ENCODE measurements around the gene PSMA1. TPM values are rescaled to one million over a fixed set of nuclear protein-coding genes. Genes with fewer than 3 reads are reported as not detected.

Gene PSMA1
- total RNA-seq, 1 experiment from 2014 or later = 167 TPM

- no peak overlapping the region for H2AK5ac ChIP-seq (ENCODE audit: insufficient read length, low read length)
- no peak overlapping the region for H4K8ac ChIP-seq (replicated peaks; ENCODE audit: insufficient read length, low read depth, low read length)
- no peaks in the 10 kb centered on the region for H3K9me3 Mint-ChIP-seq
- H2BK20ac ChIP-seq (ENCODE audit: low read depth, low read length, poor library complexity, severe bottlenecking) = no peak overlapping the region
- H3K79me2 ChIP-seq (ENCODE audit: insufficient read depth, low read length) = no peaks in the 10 kb centered on the region
- no peak overlapping the region for H4K91ac ChIP-seq (ENCODE audit: insufficient read length, low read depth, low read length)
- peaks cover 12 to 38% (median 35%) of the 10 kb centered on the region in 3 experiments; a peak in 6 of 7 replicates for H3K36me3 Mint-ChIP-seq (ENCODE audit: insufficient read depth in 1 of 3, low read depth in 3 of 3)
- no peak overlapping the region for H2BK5ac ChIP-seq (ENCODE audit: insufficient read length, low read length)
- H3T11ph ChIP-seq (ENCODE audit: low read length) = no peak overlapping the region
- H3K56ac ChIP-seq (ENCODE audit: insufficient read length, low read depth, low read length) = no peak overlapping the region
- H3K9ac ChIP-seq (ENCODE audit: extremely low read depth, insufficient read length, low read length) = peak overlapping the region; percentile 60
- no peak overlapping the region for H2BK120ac ChIP-seq (ENCODE audit: low read depth, low read length, poor library complexity, severe bottlenecking)
- H3K4ac ChIP-seq (ENCODE audit: low read depth, low read length) = no peak overlapping the region
- H3K4me1 Mint-ChIP-seq = peaks cover 8 to 9% of the 10 kb centered on the region in 2 experiments
- no peak overlapping the region for H3K14ac ChIP-seq (ENCODE audit: insufficient read depth, low read length)
- TF ChIP-seq CTCF (conservative IDR thresholded peaks at IDR 0.05) = no peak
- H3K9me3 ChIP-seq (ENCODE audit: control insufficient read depth, low read depth, low read length) = no peaks in the 10 kb centered on the region
- peak overlapping the region; percentile 95 to 96 for H3K4me3 Mint-ChIP-seq
- no peaks in the 10 kb centered on the region for H3K27me3 Mint-ChIP-seq (ENCODE audit: low read depth)
- H3K27me3 ChIP-seq (ENCODE audit: insufficient read depth, low read length) = no peaks in the 10 kb centered on the region
- H2BK12ac ChIP-seq (ENCODE audit: insufficient read length, low read depth, low read length) = no peak overlapping the region
- no peaks in the 10 kb centered on the region for H4K20me1 ChIP-seq (ENCODE audit: control insufficient read depth, insufficient read depth, insufficient read length)
- H3K4me2 ChIP-seq (ENCODE audit: insufficient read depth, insufficient read length, low read length) = peak overlapping the region; percentile 73
- no peaks in the 10 kb centered on the region for H3K4me1 ChIP-seq (ENCODE audit: insufficient read depth, low read length)
- H2BK15ac ChIP-seq (ENCODE audit: low read depth, low read length) = no peak overlapping the region
- no peak overlapping the region for H4K5ac ChIP-seq (ENCODE audit: insufficient read length, low read depth, low read length)
- peak overlapping the region; percentile 95 to 99 (median 99); a peak in 6 of 7 replicates for H3K27ac Mint-ChIP-seq
- no peak overlapping the region for H2AFZ ChIP-seq (ENCODE audit: low read length)
- H3K18ac ChIP-seq (ENCODE audit: insufficient read length, low read depth, low read length) = no peak overlapping the region
- peaks cover 6% of the 10 kb centered on the region for H3K23me2 ChIP-seq (ENCODE audit: insufficient read length, low read depth, low read length, poor library complexity, severe bottlenecking)
- H3K27ac ChIP-seq (ENCODE audit: insufficient read length, low read depth, low read length) = no peak overlapping the region
- H3K23ac ChIP-seq (ENCODE audit: insufficient read length, low read depth, low read length) = no peak overlapping the region
- no CpG with 5 or more reads among the region's 6 CpGs for whole genome bisulfite sequencing (ENCODE audit: extremely low coverage, insufficient read length, low lambda C conversion rate)
- no peaks in the 10 kb centered on the region for H3K79me1 ChIP-seq (ENCODE audit: insufficient read depth, low read depth, low read length, poor library complexity, severe bottlenecking)
- DNase-seq = no peak
These were observed 20.0 kb downstream of the PSMA1 start for GRCh38 chr11:14500181-14500651.

All from H9 (cell line).